NCI-H1048 (cell line): ENCODE measurements around the gene ZNF557.

ENCODE experiments used
- DNase-seq: peaks from one replicate; lab custom pipeline; 2025; lab: John Stamatoyannopoulos, UW

Gene ZNF557

GRCh38 chr19:7125221-7125620 is 55.7 kb downstream of the ZNF557 start:
- no peak for DNase-seq

- DNase-seq = no peak
These were observed 56.6 kb downstream of the ZNF557 start for GRCh38 chr19:7126132-7126531.

- no peak for DNase-seq
These were observed 60.5 kb downstream of the ZNF557 start for GRCh38 chr19:7130043-7130442.

GRCh38 chr19:7132054-7132453 is 62.6 kb downstream of the ZNF557 start:
- no peak for DNase-seq

- DNase-seq = no peak
These were observed 67.6 kb downstream of the ZNF557 start for GRCh38 chr19:7137120-7137519.
